ENCODE results near the gene ALDH2.
A peak's percentile ranks its signal among the peaks of the same experiment; 100 is the strongest.
"Not testable (repeated sequence)": the region's sequence is repeated elsewhere in the genome, so short reads cannot be mapped to it uniquely, and the experiment has no call there.

The ALDH2 gene

DNA sequence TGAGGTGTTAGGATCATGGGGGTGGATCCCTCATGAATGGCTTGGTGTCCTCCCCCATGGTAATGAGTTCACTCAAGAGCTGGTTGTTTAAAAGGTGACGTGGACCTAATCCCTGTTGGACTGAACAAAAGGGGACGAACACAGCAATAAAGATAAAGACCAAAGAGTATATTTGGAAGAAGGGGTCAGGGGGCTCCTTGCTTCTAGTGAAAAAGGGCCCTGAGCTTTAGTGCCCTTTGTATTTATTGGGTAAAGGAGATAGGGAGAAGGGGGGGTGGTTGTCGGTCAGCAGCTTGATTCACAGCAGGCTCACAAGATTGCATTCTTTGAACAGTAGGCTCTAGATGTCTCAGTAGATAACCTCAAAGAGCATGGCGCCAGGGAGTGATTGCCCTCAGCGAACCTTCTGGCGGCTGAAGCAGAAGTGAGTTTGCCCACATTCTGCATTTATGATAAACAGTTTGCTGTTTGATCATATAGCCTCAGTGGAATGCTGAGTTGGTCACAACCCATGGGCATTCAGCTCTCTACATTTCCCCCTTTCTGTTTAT is 49.4 kb downstream of the ALDH2 start:
- Histone ChIP-seq H3K36me3 (ENCODE audit: control insufficient read depth, insufficient read depth, low read length) (no peaks in the 10 kb centered on the region), H3K4me3 (ENCODE audit: low read depth, low read length) (no peak overlapping the region), H3K27me3 (ENCODE audit: control insufficient read depth, insufficient read depth, low read length) (no peaks in the 10 kb centered on the region), H3K9ac (ENCODE audit: low read length) (no peak overlapping the region), H3K4me1 (ENCODE audit: control insufficient read depth, insufficient read depth, low read length) (0 out of 2 replicates have a peak, but pooled peaks cover 4% of the 10 kb centered on the region), H3K27ac (ENCODE audit: low read depth, low read length) (no peak overlapping the region), H3K9me3 (ENCODE audit: control insufficient read depth, insufficient read depth, low read depth, low read length) (0 out of 2 replicates have a peak, but pooled peaks cover 5% of the 10 kb centered on the region)

DNA sequence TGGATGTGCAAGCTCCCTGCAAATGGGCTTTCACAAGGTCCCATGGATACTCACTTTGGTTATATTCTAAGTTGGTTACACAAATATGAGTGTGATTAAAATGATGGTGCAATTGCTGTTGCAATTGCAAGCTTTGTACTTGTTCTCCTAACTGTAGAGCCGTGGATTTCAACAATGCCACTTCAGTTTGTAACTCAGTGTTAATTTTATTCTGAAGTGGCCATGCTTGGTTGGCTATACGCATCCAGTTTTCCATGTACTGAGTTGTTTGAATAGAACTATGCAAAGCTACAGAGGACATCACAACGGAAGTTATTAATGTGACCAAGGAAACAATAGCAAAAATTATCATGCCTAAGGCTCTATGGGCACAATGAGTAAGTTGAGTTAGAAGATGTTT is 50.2 kb downstream of the ALDH2 start:
- H3K9me3 ChIP-seq (ENCODE audit: control insufficient read depth, insufficient read depth, low read depth, low read length); H3K36me3 ChIP-seq (ENCODE audit: control insufficient read depth, insufficient read depth, low read length); H3K9ac ChIP-seq (ENCODE audit: low read length); H3K4me3 ChIP-seq (ENCODE audit: low read depth, low read length); H3K27me3 ChIP-seq (ENCODE audit: control insufficient read depth, insufficient read depth, low read length); H3K27ac ChIP-seq (ENCODE audit: low read depth, low read length); H3K4me1 ChIP-seq (ENCODE audit: control insufficient read depth, insufficient read depth, low read length): not testable (repeated sequence)

DNA sequence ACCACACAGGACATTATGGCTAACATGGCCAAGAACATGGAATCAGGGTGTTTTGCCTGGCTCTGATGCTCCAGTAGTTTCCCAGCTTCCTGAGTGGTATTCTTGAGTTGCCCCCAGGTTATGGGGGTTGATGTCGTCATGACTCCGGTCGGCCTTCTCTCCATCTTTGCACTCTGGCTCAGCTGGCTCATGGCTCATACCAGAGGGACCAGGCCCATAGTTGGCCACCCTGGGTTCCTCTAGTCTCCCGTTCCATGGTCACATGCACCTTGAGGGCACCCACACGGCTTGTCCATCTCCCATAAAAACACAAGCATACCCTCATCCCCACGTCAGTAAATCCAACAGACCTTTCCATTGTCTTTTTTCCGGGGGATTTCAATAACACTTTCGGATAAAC is 51.6 kb downstream of the ALDH2 start:
- H3K4me1 ChIP-seq (ENCODE audit: control insufficient read depth, insufficient read depth, low read length), result peaks cover 7% of the 10 kb centered on the region; the same call in 1 of the 2 replicates
- H3K9ac ChIP-seq (ENCODE audit: low read length), result no peak overlapping the region
- H3K4me3 ChIP-seq (ENCODE audit: low read depth, low read length), result no peak overlapping the region
- no peak overlapping the region for H3K27ac ChIP-seq (ENCODE audit: low read depth, low read length)
- no peaks in the 10 kb centered on the region for H3K36me3 ChIP-seq (ENCODE audit: control insufficient read depth, insufficient read depth, low read length)
- H3K9me3 ChIP-seq (ENCODE audit: control insufficient read depth, insufficient read depth, low read depth, low read length), result 0 out of 2 replicates have a peak, but pooled peaks cover 10% of the 10 kb centered on the region
- H3K27me3 ChIP-seq (ENCODE audit: control insufficient read depth, insufficient read depth, low read length), result no peaks in the 10 kb centered on the region

DNA sequence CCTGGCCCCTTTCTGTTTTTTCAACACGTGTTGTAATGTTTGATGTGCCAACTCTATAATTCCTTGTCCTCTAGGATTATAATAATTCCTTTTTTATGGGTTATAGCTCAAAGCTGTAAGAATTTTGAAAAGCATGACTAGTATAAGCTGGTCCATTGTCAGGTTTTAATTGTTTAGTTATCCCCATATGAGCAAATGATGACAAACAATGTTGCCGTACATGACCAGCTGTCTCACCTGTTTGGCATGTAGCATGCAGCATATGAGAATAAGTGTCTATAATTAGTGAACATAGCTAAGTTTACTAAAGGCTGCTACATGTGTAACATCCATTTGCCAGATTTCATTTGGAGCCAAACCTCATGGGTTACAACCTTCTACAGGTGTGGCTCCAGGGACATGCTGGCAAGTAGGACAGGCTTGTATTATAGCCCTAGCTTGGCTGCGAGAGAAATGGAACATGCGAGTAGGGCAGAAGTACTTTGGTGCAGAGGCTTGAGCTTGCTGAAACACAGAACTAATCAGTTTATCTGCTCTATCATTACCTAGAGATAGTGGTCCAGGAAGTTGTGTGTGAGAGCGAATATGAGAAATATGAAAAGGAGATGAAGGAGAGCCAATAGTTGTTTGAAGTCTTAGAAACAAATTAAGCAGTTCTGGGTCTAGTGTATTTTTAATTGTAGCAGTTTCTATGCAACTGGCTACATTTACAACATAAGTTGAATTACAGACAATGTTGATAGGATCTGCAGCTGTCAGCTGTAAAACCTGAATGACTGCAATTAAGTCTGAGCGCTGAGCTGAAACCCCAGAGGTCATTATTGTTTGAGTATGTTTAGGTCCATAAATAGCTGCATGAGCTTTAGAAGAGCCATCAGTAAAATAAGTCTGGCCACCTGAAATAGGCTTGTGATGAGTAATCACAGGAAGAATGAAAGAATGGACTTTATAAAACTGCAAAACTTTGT is 52.7 kb downstream of the ALDH2 start:
- no peak overlapping the region; the same call in 1 of the 2 replicates for H3K27ac ChIP-seq (ENCODE audit: low read depth, low read length)
- H3K4me1 ChIP-seq (ENCODE audit: control insufficient read depth, insufficient read depth, low read length), result peaks cover 7% of the 10 kb centered on the region; the same call in 1 of the 2 replicates
- H3K9me3 ChIP-seq (ENCODE audit: control insufficient read depth, insufficient read depth, low read depth, low read length), result 0 out of 2 replicates have a peak, but pooled peaks cover 10% of the 10 kb centered on the region
- H3K27me3 ChIP-seq (ENCODE audit: control insufficient read depth, insufficient read depth, low read length), result no peaks in the 10 kb centered on the region
- no peak overlapping the region for H3K4me3 ChIP-seq (ENCODE audit: low read depth, low read length)
- H3K9ac ChIP-seq (ENCODE audit: low read length), result peak overlapping the region; percentile 46
- H3K36me3 ChIP-seq (ENCODE audit: control insufficient read depth, insufficient read depth, low read length), result no peaks in the 10 kb centered on the region

DNA sequence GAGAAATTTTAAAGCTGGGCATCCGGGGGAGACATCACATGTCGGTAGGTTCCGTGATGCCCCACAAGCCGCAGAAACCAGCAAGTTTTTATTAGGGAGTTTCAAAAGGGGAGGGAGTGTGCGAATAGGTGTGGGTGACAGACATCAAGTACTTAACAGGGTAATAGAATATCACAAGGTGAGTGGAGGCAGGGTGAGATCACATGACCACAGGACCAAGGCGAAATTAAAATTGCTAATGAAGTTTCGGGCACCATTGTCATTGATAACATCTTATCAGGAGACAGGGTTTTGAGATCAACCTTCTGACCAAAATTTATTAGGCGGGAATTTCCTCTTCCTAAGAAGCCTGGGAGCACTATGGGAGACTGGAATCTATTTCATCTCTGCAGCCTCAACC is 54.1 kb downstream of the ALDH2 start:
- H3K9ac ChIP-seq (ENCODE audit: low read length); H3K4me1 ChIP-seq (ENCODE audit: control insufficient read depth, insufficient read depth, low read length); H3K27ac ChIP-seq (ENCODE audit: low read depth, low read length); H3K9me3 ChIP-seq (ENCODE audit: control insufficient read depth, insufficient read depth, low read depth, low read length); H3K27me3 ChIP-seq (ENCODE audit: control insufficient read depth, insufficient read depth, low read length); H3K4me3 ChIP-seq (ENCODE audit: low read depth, low read length); H3K36me3 ChIP-seq (ENCODE audit: control insufficient read depth, insufficient read depth, low read length): not testable (repeated sequence)

DNA sequence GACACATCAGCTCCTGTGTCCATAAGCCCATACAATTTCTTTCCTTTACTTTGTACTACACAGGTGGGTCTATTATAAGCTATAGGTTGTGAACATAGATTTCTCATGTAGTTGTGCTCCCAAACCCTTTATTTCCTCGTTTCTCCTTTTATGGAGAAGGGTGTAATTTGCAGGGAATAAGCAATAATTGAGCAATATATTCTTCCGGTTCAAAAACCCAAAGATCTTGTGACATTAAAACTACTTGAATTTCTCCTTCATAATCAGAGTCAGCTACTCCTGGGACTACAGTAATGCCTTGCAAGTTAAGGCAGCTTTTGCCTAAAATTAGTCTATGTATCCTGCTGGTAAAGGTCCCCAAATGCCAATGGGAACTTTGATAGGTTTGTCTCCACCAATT is 56.2 kb downstream of the ALDH2 start:
- Histone ChIP-seq H3K27ac (ENCODE audit: low read depth, low read length) (no peak overlapping the region), H3K36me3 (ENCODE audit: control insufficient read depth, insufficient read depth, low read length) (no peaks in the 10 kb centered on the region)

DNA sequence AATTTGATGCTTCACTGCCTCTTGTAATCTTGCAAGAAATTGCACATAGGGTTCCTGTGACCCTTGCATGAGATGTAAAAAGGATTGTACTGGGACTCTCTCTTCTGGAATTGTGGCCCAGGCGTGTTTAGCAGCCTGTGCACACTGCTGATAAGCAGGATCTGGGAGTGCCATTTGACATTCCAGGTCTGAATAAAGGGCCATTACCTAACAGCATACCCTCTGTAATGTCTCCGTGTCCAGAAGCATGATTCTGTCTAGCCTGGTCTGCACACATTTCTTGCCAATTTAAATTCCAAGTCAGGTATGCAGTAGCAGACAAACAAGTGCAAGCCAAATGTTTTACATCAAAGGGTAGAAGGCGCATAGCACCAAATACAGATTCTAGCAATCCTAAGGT is 57.2 kb downstream of the ALDH2 start:
- Histone ChIP-seq H3K27me3 (ENCODE audit: control insufficient read depth, insufficient read depth, low read length) (no peaks in the 10 kb centered on the region), H3K9me3 (ENCODE audit: control insufficient read depth, insufficient read depth, low read depth, low read length) (peaks cover 15% of the 10 kb centered on the region; the same call in 1 of the 2 replicates), H3K4me3 (ENCODE audit: low read depth, low read length) (no peak overlapping the region), H3K36me3 (ENCODE audit: control insufficient read depth, insufficient read depth, low read length) (no peaks in the 10 kb centered on the region), H3K27ac (ENCODE audit: low read depth, low read length) (no peak overlapping the region), H3K4me1 (ENCODE audit: control insufficient read depth, insufficient read depth, low read length) (peaks cover 7% of the 10 kb centered on the region; the same call in 1 of the 2 replicates), H3K9ac (ENCODE audit: low read length) (no peak overlapping the region)

More for the DNA sequence above, 56.2 kb downstream of the ALDH2 start:
- no peak overlapping the region for H3K9ac ChIP-seq (ENCODE audit: low read length)
- H3K9me3 ChIP-seq (ENCODE audit: control insufficient read depth, insufficient read depth, low read depth, low read length), result peaks cover 14% of the 10 kb centered on the region; the same call in 1 of the 2 replicates
- peaks cover 7% of the 10 kb centered on the region; the same call in 1 of the 2 replicates for H3K4me1 ChIP-seq (ENCODE audit: control insufficient read depth, insufficient read depth, low read length)
- no peaks in the 10 kb centered on the region for H3K27me3 ChIP-seq (ENCODE audit: control insufficient read depth, insufficient read depth, low read length)
- no peak overlapping the region for H3K4me3 ChIP-seq (ENCODE audit: low read depth, low read length)

DNA sequence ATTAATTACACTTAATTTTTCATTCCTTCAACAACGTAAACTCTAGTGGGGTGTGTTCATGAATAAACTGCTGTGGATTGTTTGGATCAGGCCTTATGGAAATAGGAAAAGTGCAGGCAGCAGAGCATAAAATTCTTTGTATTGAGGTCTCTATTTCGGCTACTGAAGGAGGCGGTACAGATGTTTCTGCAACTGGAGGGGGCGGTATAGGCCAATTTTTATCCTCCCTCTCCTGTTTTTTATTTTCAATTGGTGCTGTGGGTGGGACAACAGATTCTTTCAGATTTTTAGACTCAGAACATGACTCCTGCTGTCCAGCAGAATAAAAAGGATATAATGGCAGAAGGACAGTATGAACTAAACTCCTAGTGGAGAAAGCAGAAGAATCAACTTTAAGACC is 57.6 kb downstream of the ALDH2 start:
- not testable (repeated sequence) for H3K27me3 ChIP-seq (ENCODE audit: control insufficient read depth, insufficient read depth, low read length); H3K27ac ChIP-seq (ENCODE audit: low read depth, low read length); H3K36me3 ChIP-seq (ENCODE audit: control insufficient read depth, insufficient read depth, low read length); H3K4me3 ChIP-seq (ENCODE audit: low read depth, low read length); H3K4me1 ChIP-seq (ENCODE audit: control insufficient read depth, insufficient read depth, low read length); H3K9ac ChIP-seq (ENCODE audit: low read length)
- H3K9me3 ChIP-seq (ENCODE audit: control insufficient read depth, insufficient read depth, low read depth, low read length), result peaks cover 15% of the 10 kb centered on the region; the same call in 1 of the 2 replicates

DNA sequence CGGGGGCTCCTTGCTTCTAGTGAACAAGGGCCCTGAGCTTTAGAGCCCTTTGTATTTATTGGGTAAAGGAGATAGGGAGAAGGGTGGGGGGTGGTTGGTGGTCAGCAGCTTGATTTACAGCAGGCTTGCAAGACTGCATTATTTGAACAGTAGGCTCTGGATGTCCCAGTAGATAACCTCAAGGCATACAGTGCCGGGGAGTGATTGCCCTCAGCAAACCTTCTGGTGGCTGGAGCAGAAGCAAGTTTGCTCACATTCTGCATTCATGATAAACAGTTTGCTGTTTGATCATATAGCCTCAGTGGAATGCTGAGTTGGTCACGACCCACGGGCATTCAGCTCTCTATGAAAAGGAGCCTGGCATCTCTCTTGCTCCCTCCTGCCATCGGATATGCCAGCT is 58.8 kb downstream of the ALDH2 start:
- H3K27me3 ChIP-seq (ENCODE audit: control insufficient read depth, insufficient read depth, low read length), result no peaks in the 10 kb centered on the region
- H3K4me1 ChIP-seq (ENCODE audit: control insufficient read depth, insufficient read depth, low read length), result peaks cover 3% of the 10 kb centered on the region; the same call in 1 of the 2 replicates
- H3K9me3 ChIP-seq (ENCODE audit: control insufficient read depth, insufficient read depth, low read depth, low read length), result peaks cover 10% of the 10 kb centered on the region; the same call in 1 of the 2 replicates
- H3K36me3 ChIP-seq (ENCODE audit: control insufficient read depth, insufficient read depth, low read length), result no peaks in the 10 kb centered on the region
- no peak overlapping the region for H3K27ac ChIP-seq (ENCODE audit: low read depth, low read length)
- H3K4me3 ChIP-seq (ENCODE audit: low read depth, low read length), result no peak overlapping the region
- H3K9ac ChIP-seq (ENCODE audit: low read length), result no peak overlapping the region

DNA sequence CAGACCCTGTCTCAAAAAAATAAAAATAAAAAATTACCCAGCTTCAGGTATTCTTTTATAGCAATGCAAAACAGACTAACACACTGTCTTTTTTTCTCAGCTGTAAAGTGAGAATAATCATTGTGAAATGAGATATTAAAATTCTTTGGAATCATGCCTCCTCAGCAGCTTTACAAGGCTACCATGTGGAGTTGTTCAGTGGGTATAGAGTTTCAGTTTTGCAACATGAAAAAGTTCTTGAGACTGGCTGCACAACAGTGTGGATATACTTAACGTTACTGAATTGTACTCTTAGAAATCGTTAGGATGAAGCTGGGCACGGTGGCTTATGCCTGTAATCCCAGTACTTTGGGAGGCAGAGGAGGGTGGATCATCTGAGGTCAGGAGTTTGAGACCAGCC is 59.6 kb downstream of the ALDH2 start:
- no peaks in the 10 kb centered on the region for H3K36me3 ChIP-seq (ENCODE audit: control insufficient read depth, insufficient read depth, low read length)
- H3K27ac ChIP-seq (ENCODE audit: low read depth, low read length), result no peak overlapping the region
- no peak overlapping the region for H3K4me3 ChIP-seq (ENCODE audit: low read depth, low read length)
- H3K27me3 ChIP-seq (ENCODE audit: control insufficient read depth, insufficient read depth, low read length), result no peaks in the 10 kb centered on the region
- peaks cover 3% of the 10 kb centered on the region; the same call in 1 of the 2 replicates for H3K4me1 ChIP-seq (ENCODE audit: control insufficient read depth, insufficient read depth, low read length)
- peaks cover 9% of the 10 kb centered on the region; the same call in 1 of the 2 replicates for H3K9me3 ChIP-seq (ENCODE audit: control insufficient read depth, insufficient read depth, low read depth, low read length)
- no peak overlapping the region for H3K9ac ChIP-seq (ENCODE audit: low read length)

DNA sequence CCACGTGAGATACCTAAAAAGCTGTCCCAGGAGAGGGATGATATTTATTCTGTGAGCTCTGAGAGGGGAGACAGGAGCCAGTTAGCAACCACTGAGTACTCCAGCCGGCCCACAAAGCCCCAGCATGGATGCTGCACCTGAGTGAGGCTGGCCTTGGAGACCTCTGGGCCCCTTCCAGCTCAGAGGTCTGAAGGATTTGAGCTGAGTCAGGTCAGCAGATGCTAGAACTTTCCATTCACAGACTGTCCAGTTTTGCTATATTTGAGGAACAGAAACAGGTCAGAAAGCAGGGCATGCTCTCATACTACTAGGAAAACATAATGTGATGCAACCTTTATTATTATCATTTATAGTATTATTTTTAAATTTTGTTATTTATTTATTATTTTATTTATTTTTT is 60.3 kb downstream of the ALDH2 start:
- no peak overlapping the region for H3K4me3 ChIP-seq (ENCODE audit: low read depth, low read length)
- no peak overlapping the region for H3K27ac ChIP-seq (ENCODE audit: low read depth, low read length)
- H3K4me1 ChIP-seq (ENCODE audit: control insufficient read depth, insufficient read depth, low read length), result peaks cover under 1% of the 10 kb centered on the region; the same call in 1 of the 2 replicates
- H3K9ac ChIP-seq (ENCODE audit: low read length), result no peak overlapping the region
- H3K36me3 ChIP-seq (ENCODE audit: control insufficient read depth, insufficient read depth, low read length), result no peaks in the 10 kb centered on the region
- H3K9me3 ChIP-seq (ENCODE audit: control insufficient read depth, insufficient read depth, low read depth, low read length), result peaks cover 5% of the 10 kb centered on the region; the same call in 1 of the 2 replicates
- H3K27me3 ChIP-seq (ENCODE audit: control insufficient read depth, insufficient read depth, low read length), result no peaks in the 10 kb centered on the region

Data from HUES6 (cell line).